Spinal cord (tissue), 10 donors: ENCODE results near the gene B4GALT3. TPM values are rescaled to one million over a fixed set of nuclear protein-coding genes. Genes with fewer than 3 reads are reported as not detected.

ENCODE experiments used
- DNase-seq, 6 donors: peaks; one replicate each; pipeline versions ENCODE4 v3.0.0 to v3.0.0-alpha.2; 2013 to 2015; ENCODE audit warnings: low spot score in 6 of 6, low read depth in 4 of 6
- H3K27ac ChIP-seq: one replicate; pipeline ENCODE4 v1.5.1; 2013; ENCODE audit warnings: low read depth, low read length, control low read depth
- H3K27me3 ChIP-seq: one replicate; pipeline ENCODE4 v1.6.1; 2013; ENCODE audit warnings: low read length; ENCODE audit not compliant: control insufficient read depth, insufficient read depth
- H3K36me3 ChIP-seq: one replicate; pipeline ENCODE4 v1.6.1; 2013; ENCODE audit warnings: low read length; ENCODE audit not compliant: control insufficient read depth, insufficient read depth
- H3K4me1 ChIP-seq: one replicate; pipeline ENCODE4 v1.6.1; 2013; ENCODE audit warnings: low read length; ENCODE audit not compliant: control insufficient read depth, insufficient read depth
- H3K4me3 ChIP-seq: one replicate; pipeline ENCODE4 v1.5.1; 2013; ENCODE audit warnings: low read depth, low read length, control low read depth
- H3K9me3 ChIP-seq: one replicate; pipeline ENCODE4 v1.6.1; 2013; ENCODE audit warnings: low read length; ENCODE audit not compliant: control insufficient read depth, insufficient read depth
- WGBS: methylation state at CpG from one replicate; pipeline ENCODE4 v1.1.5; 2013; ENCODE audit warnings: missing lambda C conversion rate; ENCODE audit not compliant: insufficient coverage; 5-methylcytosine and 5-hydroxymethylcytosine counted together
- polyA plus RNA-seq, 2 donors: library from polyadenylated mRNA; unstranded; fragments of 120-200 nt; gene quantifications; one replicate each; pipeline ENCODE4 v1.2.1, GENCODE V29; 2013; ENCODE audit not compliant: insufficient read length in 2 of 2
- total RNA-seq, 2 donors: library from RNA; depleted of rRNA in 1 of 2; stranded (reverse); fragments of 120-200 nt in 1 of 2; fragments of >200 nt in 1 of 2; gene quantifications; one replicate each; pipeline versions ENCODE4 v1.2.3 to v1.2.4, GENCODE V29; 2013 to 2014
- donor health status: healthy.

Gene B4GALT3
- total and polyA plus RNA-seq, 4 donors, result 18.8 to 52.5 (median 38.5) TPM

DNA sequence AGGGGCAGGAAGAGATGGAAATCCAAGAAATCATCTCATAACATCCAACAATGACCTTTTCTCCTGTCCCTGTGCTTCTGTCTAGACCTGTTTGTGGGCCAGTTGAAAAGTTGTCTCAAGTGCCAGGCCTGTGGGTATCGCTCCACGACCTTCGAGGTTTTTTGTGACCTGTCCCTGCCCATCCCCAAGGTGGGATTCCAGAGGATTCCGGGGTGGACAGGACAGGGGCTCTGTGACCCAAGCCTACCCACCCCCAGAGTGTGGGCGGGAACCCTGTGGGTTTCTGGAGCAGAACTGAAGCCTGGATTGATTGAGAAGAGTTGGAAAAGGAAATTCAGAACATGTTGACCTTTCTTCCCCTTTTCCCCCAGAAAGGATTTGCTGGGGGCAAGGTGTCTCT, 13.5 kb downstream of the B4GALT3 start:
- Histone ChIP-seq H3K4me3 (no peak overlapping the region), H3K27ac (no peak overlapping the region), H3K4me1 (peaks cover 52% of the 10 kb centered on the region), H3K27me3 (no peaks in the 10 kb centered on the region), H3K9me3 (no peaks in the 10 kb centered on the region), H3K36me3 (peaks cover 55% of the 10 kb centered on the region)
- DNase-seq, result no peak
- 100% methylated on average over 3 of the region's 5 CpGs for WGBS

DNA sequence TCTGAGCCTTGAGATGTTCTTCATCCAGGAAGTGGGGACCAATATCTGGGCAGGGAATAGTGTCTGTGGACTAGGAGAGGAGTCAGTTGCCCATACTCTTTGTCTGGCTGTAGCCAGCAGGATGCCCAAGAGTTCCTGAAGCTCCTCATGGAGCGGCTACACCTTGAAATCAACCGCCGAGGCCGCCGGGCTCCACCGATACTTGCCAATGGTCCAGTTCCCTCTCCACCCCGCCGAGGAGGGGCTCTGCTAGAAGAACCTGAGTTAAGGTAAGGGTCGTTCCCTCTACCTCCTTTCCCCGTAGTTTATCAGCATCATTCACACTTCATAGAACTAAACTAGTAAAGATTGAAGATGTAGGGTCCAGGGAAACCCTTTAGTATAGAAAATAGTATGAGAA, 14.5 kb downstream of the B4GALT3 start:
- DNase-seq, result no peak
- WGBS, result 96% methylated on average over 8 of the region's 10 CpGs
- no peak overlapping the region for H3K27ac ChIP-seq
- no peaks in the 10 kb centered on the region for H3K9me3 ChIP-seq
- H3K4me1 ChIP-seq, result peaks cover 53% of the 10 kb centered on the region
- H3K4me3 ChIP-seq, result no peak overlapping the region
- H3K36me3 ChIP-seq, result peaks cover 50% of the 10 kb centered on the region
- H3K27me3 ChIP-seq, result no peaks in the 10 kb centered on the region

DNA sequence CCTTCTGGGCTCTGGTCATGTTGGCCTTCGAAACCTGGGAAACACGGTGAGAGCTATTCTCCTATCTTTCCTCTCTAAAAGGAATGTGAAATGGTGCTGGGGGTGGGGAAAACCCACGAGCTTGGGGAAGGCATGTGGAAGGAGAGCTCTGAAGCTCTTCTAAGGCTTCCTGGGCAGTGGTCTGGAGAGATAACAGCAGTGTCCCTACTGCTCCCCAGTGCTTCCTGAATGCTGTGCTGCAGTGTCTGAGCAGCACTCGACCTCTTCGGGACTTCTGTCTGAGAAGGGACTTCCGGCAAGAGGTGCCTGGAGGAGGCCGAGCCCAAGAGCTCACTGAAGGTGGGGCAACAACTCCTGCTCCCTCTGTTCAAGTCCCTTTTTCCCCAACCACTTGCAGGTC, 15.3 kb downstream of the B4GALT3 start:
- Histone ChIP-seq H3K36me3 (peaks cover 53% of the 10 kb centered on the region), H3K4me3 (no peak overlapping the region), H3K27me3 (no peaks in the 10 kb centered on the region), H3K9me3 (no peaks in the 10 kb centered on the region), H3K27ac (no peak overlapping the region), H3K4me1 (peaks cover 45% of the 10 kb centered on the region)
- no peak for DNase-seq
- 82% methylated on average over 5 of the region's 7 CpGs for WGBS

GRCh38 chr1:161161652-161162051, 15.7 kb downstream of the B4GALT3 start:
- peaks cover 55% of the 10 kb centered on the region for H3K36me3 ChIP-seq
- DNase-seq, result no peak
- WGBS, result 95% methylated on average over 4 of the region's 5 CpGs
- H3K9me3 ChIP-seq, result no peaks in the 10 kb centered on the region
- H3K27me3 ChIP-seq, result no peaks in the 10 kb centered on the region
- H3K4me3 ChIP-seq, result no peak overlapping the region
- H3K27ac ChIP-seq, result no peak overlapping the region
- H3K4me1 ChIP-seq, result peaks cover 41% of the 10 kb centered on the region

GRCh38 chr1:161160671-161161145, 16.6 kb downstream of the B4GALT3 start:
- H3K4me3 ChIP-seq, result no peak overlapping the region

GRCh38 chr1:161159913-161160243, 17.4 kb downstream of the B4GALT3 start:
- Histone ChIP-seq H3K27ac (peak overlapping the region; percentile 79), H3K4me3 (peak overlapping the region; percentile 94), H3K27me3 (no peaks in the 10 kb centered on the region), H3K36me3 (peaks cover 51% of the 10 kb centered on the region), H3K9me3 (no peaks in the 10 kb centered on the region), H3K4me1 (peaks cover 26% of the 10 kb centered on the region)
- WGBS, result 0% methylated on average over 1 of the region's 11 CpGs
- no peak for DNase-seq

More at GRCh38 chr1:161160671-161161145, 16.6 kb downstream of the B4GALT3 start:
- Histone ChIP-seq H3K9me3 (no peaks in the 10 kb centered on the region), H3K27ac (no peak overlapping the region), H3K4me1 (peaks cover 34% of the 10 kb centered on the region), H3K36me3 (peaks cover 55% of the 10 kb centered on the region), H3K27me3 (no peaks in the 10 kb centered on the region)
- 94% methylated on average over 22 of the region's 22 CpGs for WGBS
- no peak for DNase-seq

GRCh38 chr1:161159087-161159912, 18.0 kb downstream of the B4GALT3 start, which contains the start of gene USP21:
USP21 (plus strand) TSS chr1:161159500; CDS start chr1:161160641, 1,141 bp downstream.
- Histone ChIP-seq H3K27ac (peak within 1 kb of the TSS; percentile 79), H3K9me3 (no peaks in the 10 kb centered on the region), H3K27me3 (no peaks in the 10 kb centered on the region), H3K36me3 (peaks cover 48% of the 10 kb centered on the region), H3K4me3 (peak within 1 kb of the TSS; percentile 94), H3K4me1 (peaks cover 29% of the 10 kb centered on the region)
- peak; percentile 90 to 98 (median 94) for DNase-seq
- under 1% methylated on average over 53 of the region's 60 CpGs for WGBS

GRCh38 chr1:161158316-161159010, 18.8 kb downstream of the B4GALT3 start:
- peaks cover 31% of the 10 kb centered on the region for H3K4me1 ChIP-seq
- peak overlapping the region; percentile 79 for H3K27ac ChIP-seq
- H3K36me3 ChIP-seq, result peaks cover 42% of the 10 kb centered on the region
- peak overlapping the region; percentile 94 for H3K4me3 ChIP-seq
- no peaks in the 10 kb centered on the region for H3K9me3 ChIP-seq
- no peaks in the 10 kb centered on the region for H3K27me3 ChIP-seq
- no peak for DNase-seq
- 68% methylated on average over 3 of the region's 9 CpGs for WGBS

- H3K36me3 ChIP-seq, result peaks cover 36% of the 10 kb centered on the region
- no peak overlapping the region for H3K27ac ChIP-seq
- peaks cover 34% of the 10 kb centered on the region for H3K4me1 ChIP-seq
- 83% methylated on average over 1 of the region's 1 CpG for WGBS
- H3K4me3 ChIP-seq, result no peak overlapping the region
- DNase-seq, result no peak
- no peaks in the 10 kb centered on the region for H3K9me3 ChIP-seq
- H3K27me3 ChIP-seq, result no peaks in the 10 kb centered on the region
Observed at GRCh38 chr1:161157867-161158266, 19.4 kb downstream of the B4GALT3 start.
